K562 (cell line): ENCODE data around the gene SUPT20HL1. TPM values are rescaled to one million over a fixed set of nuclear protein-coding genes. Genes with fewer than 3 reads are reported as not detected.

Source experiments
- CREB5 ChIP-seq: fragments of 250-450 bp; sonication (Bioruptor Pico); IDR thresholded peaks from 2 replicates; pipeline ENCODE4 v1.5.0; 2020; ENCODE audit warnings: mild to moderate bottlenecking
- E2F8 ChIP-seq: fragments of 450-650 bp; IDR thresholded peaks from 2 replicates; pipeline ENCODE4 v1.7.1; 2018; ENCODE audit warnings: mild to moderate bottlenecking, low read depth; ENCODE audit not compliant: partially characterized antibody
- EWSR1 ChIP-seq: fragments of 450-650 bp; IDR thresholded peaks from 2 replicates; pipeline ENCODE4 v1.6.1; 2018; ENCODE audit warnings: borderline replicate concordance, mild to moderate bottlenecking, low read depth, moderate library complexity; ENCODE audit not compliant: partially characterized antibody
- FOXA3 ChIP-seq, 2 experiments: fragments of 450-650 bp in 1 of 2; sonication (generic) in 1 of 2; formaldehyde crosslinking; IDR thresholded peaks in 1 of 2; conservative IDR thresholded peaks in 1 of 2; 2 replicates each; pipeline versions ENCODE4 v1.4.0 to v1.8.0; 2020 to 2022; ENCODE audit warnings: mild to moderate bottlenecking in 2 of 2, missing genetic modification reagents in 1 of 2
- KLF1 ChIP-seq: fragments of 450-650 bp; IDR thresholded peaks from 2 replicates; pipeline ENCODE4 v1.6.1; 2016; ENCODE audit warnings: missing genetic modification characterization, missing compliant biosample characterization
- MXI1 ChIP-seq: IDR thresholded peaks from 2 replicates; pipeline ENCODE4 v1.6.1; 2011; ENCODE audit warnings: low read depth, mild to moderate bottlenecking, improper control_type of control experiment, low read length
- NCOA4 ChIP-seq: fragments of 450-650 bp; IDR thresholded peaks from 2 replicates; pipeline ENCODE4 v1.6.1; 2018; ENCODE audit warnings: mild to moderate bottlenecking; ENCODE audit not compliant: partially characterized antibody
- RBBP5 ChIP-seq: fragments of 200-600 bp; sonication (generic); IDR thresholded peaks from 2 replicates; pipeline ENCODE4 v1.6.1; 2012; ENCODE audit warnings: borderline replicate concordance, mild to moderate bottlenecking, low read length, control low read depth, inconsistent platforms; ENCODE audit not compliant: insufficient read depth, poor library complexity, severe bottlenecking
- RBM14 ChIP-seq: fragments of 200-400 bp; formaldehyde crosslinking; IDR thresholded peaks from 2 replicates; pipeline ENCODE4 v1.6.1; 2018; ENCODE audit warnings: low read depth, mild to moderate bottlenecking, low read length, moderate library complexity, borderline replicate concordance; ENCODE audit not compliant: insufficient read depth
- RCOR1 ChIP-seq, 2 experiments: IDR thresholded peaks; 2 replicates each; pipeline ENCODE4 v1.6.1; 2012; ENCODE audit warnings: low read depth in 2 of 2, low read length in 2 of 2, borderline replicate concordance in 1 of 2, improper control_type of control experiment in 1 of 2
- REST ChIP-seq, 2 experiments: fragments of 450-650 bp; formaldehyde crosslinking in 1 of 2; IDR thresholded peaks; 2 replicates each; pipeline versions ENCODE4 v1.4.0 to v1.6.1; 2014 to 2020; ENCODE audit warnings: mild to moderate bottlenecking in 2 of 2, borderline replicate concordance in 1 of 2, low read depth in 1 of 2
- TAF9B ChIP-seq: fragments of 450-650 bp; IDR thresholded peaks from 2 replicates; pipeline ENCODE4 v1.6.1; 2018; ENCODE audit warnings: mild to moderate bottlenecking; ENCODE audit not compliant: partially characterized antibody
- USF1 ChIP-seq: sonication (generic); formaldehyde crosslinking; IDR thresholded peaks from 2 replicates; pipeline ENCODE4 v1.9.0; 2022; ENCODE audit warnings: mild to moderate bottlenecking, missing genetic modification reagents
- WHSC1 ChIP-seq: IDR thresholded peaks from one replicate; pipeline ENCODE4 v1.6.1; 2012; ENCODE audit warnings: low read length, control low read depth, inconsistent platforms
- polyA plus RNA-seq, 8 experiments: library from polyadenylated mRNA; depleted of rRNA in 4 of 8; stranded (reverse) in 5 of 8; unstranded in 3 of 8; fragments of >200 nt; fragmentation: Nextera tagmentation in 2 of 8; fragmentation: Illumina TruSeq in 1 of 8; extraction: Ambion mirVana in 2 of 8; extraction: Trizol in 1 of 8; gene quantifications; 2 replicates each; pipeline versions ENCODE4 v1.2.1 to v1.2.3, GENCODE V29; 2011 to 2014; ENCODE audit warnings: inconsistent platforms in 1 of 8, missing spikeins in 1 of 8
- total RNA-seq, 7 experiments: library from RNA; depleted of rRNA in 6 of 7; stranded (reverse); fragments of >200 nt in 6 of 7; fragmentation: Illumina TruSeq in 2 of 7; extraction: Trizol in 2 of 7; gene quantifications; 2 replicates each; pipeline versions ENCODE4 v1.2.1 to v1.2.3, GENCODE V29; 2011 to 2021; ENCODE audit warnings: low replicate concordance in 1 of 7

Gene SUPT20HL1
- total and polyA plus RNA-seq, 9 of the 15 experiments (the other 6 are each of a cell fraction or from before 2014, with no cell fraction given): not detected

DNA sequence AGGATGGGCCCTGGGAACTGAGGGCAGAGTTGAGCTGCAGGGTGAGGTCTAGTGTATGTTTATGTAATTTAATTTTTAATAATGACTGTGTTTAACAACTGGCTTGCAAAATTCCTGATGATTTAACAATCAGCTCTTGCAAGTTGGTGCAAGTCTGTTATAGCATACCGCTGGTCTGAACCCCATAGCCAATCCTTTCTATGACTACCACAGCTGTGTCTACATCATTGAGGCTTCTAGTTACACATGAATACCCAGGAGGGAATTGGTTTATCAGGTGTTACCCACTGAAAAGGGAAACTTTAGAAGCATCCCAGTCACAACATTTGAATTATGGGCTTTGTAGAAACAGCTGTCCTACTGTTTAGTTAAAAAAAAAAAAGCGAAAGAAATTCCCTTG, 38.3 kb downstream of the SUPT20HL1 start (continued):
- TF ChIP-seq REST (IDR thresholded peaks at IDR 0.05; ENCODE audit: borderline replicate concordance): no peak
- TF ChIP-seq REST (CRISPR knock-in tag; IDR thresholded peaks at IDR 0.05; ENCODE audit: low read depth): no peak
- no peak for TF ChIP-seq MXI1
- TF ChIP-seq RBBP5: no peak
- no peak for TF ChIP-seq WHSC1
- no peak for TF ChIP-seq RCOR1 (IDR thresholded peaks at IDR 0.05; ENCODE audit: borderline replicate concordance in 1 of 2, low read depth in 2 of 2, low read length in 2 of 2)
- TF ChIP-seq NCOA4: no peak
- no peak for TF ChIP-seq FOXA3 (CRISPR knock-in tag; conservative IDR thresholded peaks at IDR 0.05 in 1 of 2, IDR thresholded peaks at IDR 0.05 in 1 of 2)
- no peak for TF ChIP-seq RBM14
- TF ChIP-seq E2F8: no peak
- TF ChIP-seq KLF1 (tag): no peak
- TF ChIP-seq USF1 (CRISPR knock-in tag): no peak
- TF ChIP-seq EWSR1: no peak
- no peak for TF ChIP-seq CREB5 (CRISPR knock-in tag)
- TF ChIP-seq TAF9B: no peak
